GM04503 (cell line): Measurements from ENCODE around the gene INIP.

Experiments used
- DNase-seq: peaks from one replicate; pipeline ENCODE4 v3.0.0-alpha.2; 2012; ENCODE audit warnings: low read depth

Gene INIP

DNA sequence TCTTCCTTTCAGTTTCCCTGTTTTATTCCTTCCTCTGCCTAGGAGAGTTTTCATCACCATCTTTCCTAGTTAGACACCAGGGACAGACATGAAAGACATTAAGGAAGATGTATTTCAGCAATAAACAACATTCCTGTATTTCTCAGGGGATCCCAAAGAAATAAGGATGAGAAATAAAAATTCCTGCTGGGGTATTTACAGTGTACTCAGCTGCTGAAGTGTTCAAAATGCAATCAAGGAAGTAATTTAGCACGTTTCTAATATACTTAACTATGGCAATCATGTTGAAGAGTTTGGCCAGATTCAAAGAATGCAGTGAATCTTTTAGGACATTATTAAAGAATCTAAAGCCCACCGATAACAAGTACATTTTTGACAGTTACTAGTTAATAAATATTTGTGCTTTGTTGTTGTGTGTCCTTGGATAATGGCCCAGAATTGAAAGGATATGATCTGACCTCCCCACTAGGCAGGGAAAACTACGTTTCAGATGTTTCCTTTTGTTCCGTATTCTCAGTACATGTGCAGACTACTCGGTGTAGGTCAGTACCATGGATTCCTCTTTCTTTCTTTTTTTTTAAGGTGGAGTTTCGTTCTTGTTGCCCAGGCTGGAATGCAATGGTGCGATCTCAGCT, 46.8 kb downstream of the INIP start:
- DNase-seq, result no peak

DNA sequence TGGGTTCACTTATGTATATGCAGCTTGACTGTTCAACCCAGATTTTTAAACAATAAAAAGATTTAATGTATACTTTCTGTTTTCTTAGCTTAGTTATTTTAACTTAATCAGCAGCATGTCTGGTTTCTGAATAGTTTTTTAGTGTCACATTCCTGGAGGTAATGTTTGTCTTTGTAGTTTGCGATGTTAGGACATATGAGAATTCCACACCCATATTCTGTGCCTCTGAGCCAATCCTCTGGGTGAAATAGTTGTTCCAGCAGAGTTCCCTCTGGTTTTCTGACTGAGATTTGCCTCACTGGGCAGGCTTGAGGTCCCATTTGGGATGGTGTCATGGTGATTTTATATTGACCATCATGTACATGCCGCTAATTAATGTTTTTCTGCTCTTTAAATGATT, 48.6 kb downstream of the INIP start:
- DNase-seq, result no peak

DNA sequence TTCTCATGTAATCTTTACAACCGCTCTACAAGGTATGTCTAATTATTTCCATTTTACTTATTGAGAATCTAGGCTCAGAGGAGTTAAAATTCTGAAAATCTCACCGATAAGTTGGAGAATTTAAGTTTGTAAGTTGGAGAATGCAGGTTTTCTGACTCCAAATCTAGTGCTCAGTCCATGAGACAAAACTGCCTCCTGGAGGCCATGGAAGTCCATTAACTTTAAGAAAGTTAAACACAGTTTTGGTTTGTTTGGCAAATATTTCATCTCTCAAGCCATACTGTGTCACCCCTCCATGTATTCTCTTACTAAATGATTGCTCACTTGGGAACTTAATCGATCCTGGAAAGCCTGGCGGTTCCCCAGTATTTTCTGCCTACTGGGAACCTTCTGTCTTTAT, 52.6 kb downstream of the INIP start:
- DNase-seq, result no peak

DNA sequence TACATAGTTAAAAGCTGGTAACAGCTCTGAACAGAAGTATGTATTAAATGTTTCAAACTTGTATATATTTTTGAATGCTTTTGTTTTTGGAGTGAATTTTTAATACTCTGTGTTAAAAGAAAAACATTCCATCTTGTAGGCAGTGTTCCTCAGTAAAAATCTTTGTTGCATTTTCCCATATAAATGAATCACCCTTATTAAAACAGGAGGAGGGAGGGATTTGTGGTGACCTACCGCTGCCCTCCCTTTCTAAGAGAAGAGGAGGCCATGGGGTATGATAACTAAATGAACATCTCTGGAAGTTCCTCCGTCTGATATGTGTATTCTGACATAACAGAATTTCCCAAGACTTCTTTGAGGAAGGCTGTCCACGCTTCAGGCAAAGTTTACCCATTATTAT, 53.4 kb downstream of the INIP start:
- no peak for DNase-seq

DNA sequence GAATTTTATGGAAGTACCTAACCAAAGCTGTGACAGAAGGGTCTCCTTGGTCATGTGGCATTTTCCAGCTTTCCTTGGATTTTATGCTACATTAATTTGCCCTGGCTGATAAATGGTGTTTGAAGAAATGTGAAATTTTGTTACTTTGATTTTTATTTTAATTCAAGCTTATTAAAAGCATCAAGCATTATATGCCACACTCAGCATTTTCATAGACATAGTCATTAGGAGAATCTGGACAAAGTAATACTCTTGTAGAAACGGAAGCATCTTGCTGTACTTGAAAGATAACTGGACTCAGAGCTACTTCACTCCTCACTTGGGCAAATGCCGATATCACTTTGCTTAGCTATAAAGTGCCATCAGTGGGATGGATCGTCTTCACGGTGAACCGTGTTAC, 54.2 kb downstream of the INIP start:
- no peak for DNase-seq

DNA sequence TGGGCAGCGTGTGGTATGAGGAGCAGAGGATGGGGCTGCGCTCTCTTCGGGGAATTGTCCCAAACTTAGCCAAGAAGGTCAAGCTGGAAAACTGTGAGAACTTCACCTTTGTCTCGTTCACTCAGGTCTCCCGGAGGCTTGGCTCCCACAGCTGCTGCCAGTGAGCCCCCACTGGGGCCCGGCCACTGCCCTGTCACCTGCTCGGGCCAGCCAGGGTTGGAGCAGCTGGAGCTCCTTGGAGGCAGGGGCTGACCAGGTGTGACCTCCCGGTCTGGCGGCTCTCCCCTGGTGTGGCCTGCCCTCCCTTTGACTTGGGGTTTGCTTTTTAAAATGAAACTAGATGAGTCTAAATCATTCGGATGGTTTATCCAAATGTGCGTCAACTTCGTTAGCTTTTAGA, 58.0 kb downstream of the INIP start:
- DNase-seq, result no peak

DNA sequence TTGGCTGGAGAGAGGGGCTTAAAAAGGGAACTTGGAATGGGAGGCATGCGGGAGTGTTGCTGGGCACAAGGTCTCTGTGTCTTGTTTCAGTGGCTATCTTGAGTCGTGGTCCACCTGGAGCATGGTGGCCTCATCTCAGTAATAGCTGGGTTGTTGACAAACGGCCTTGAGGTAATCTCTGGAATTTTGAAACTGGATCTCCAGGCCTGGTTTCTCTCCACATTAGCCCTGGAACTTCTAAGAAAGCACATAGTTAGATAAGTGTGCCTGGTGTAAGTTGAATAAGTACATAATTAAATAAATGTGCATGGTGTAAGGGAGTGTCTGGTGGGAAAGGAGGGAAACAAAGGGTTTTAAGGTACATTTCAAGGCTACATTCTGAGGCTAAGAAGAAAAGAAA, 62.2 kb downstream of the INIP start:
- DNase-seq, result no peak

DNA sequence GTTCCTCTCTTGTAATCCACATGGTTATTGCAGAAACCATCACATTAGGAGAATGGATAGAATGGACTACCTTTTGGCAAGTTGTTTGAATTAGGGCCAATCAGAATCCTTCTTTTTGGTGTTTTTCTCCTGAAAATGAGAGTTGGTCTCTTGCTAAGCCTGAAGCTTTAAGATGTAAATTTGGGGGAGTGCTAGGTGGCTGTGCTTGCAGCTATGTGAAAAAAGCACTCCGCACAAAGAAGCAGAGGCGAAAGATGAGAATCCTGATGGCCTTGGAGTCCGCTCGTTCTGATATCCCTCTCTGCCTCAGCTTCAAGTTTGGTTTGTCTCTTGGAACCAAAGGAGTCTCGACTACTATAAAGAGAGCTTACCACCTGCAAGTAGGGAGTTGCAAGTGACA, 63.6 kb downstream of the INIP start:
- DNase-seq, result no peak

DNA sequence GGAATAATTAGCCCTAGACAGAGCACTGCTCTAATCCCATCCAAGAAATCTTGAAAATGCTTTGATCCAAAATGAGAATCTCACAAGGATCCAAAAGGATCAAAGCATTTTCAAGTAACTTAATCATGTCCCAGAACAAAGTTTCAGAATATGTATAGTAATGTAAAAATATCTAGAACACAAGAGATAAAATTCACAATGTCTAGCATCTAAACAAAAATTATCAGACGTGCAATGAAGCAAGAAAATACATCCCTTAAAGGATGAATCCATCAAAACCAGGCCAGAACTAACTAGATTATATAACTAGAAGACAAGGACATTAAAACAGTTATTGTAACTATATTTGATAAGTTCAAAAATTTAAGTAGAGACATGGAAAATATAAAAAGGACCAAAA, 69.3 kb downstream of the INIP start:
- no peak for DNase-seq

DNA sequence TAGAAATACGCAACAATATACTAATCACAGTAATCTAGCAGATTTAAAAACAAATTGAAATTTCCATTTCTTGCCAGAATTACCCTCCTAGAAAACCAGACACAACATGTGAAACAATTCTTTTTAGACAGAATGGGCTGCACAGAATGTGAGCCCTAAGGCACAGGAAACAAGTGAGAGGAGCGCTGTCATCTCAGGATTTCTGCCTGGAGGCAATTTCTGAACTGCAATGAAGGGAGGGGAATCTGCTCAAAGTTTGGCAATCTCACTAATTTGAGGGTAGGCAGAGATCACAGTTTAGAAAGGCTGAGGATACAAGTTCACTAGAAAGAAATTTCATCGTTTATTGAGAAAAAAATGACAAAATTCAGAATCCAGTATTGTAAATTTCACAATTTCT, 70.3 kb downstream of the INIP start:
- DNase-seq, result no peak

DNA sequence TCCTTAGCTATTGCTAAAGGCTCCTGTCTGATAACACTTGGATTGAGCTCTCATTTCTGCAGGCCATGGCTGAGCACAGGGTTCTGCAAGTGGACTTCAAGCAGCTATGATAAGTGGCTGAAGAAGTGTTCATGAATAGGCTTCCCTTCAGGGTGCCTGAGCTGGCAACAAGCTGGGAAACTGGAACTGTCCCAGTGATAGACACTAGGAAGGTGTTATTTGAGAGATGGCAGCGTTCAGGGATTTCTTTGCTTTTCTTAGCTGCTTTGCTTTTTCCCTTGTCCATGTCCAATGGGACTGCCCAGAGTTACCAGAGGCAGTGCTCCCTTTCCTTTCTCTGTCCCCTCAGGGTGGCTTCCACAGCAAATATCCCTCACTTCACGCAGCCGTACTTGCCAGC, 75.8 kb downstream of the INIP start:
- DNase-seq, result no peak

DNA sequence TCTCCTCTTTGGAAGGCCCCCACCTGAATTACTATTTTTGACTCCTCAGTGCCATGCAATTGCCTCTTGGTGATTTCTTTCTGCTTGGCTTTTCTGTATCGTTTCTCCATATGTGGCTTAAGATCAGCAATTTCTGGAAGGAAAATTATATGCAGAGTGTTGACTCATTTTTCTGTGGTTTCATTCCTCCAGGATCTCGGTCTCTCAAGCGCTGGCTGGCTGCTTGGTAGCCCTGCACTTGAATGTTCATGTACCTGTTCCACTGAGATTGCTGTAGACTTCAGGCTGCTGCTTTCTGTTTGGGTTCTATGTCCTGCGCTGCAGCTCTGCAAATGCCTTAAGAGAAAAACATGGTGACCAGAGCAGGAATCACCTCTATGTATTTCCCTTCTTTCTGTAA, 77.6 kb downstream of the INIP start:
- no peak for DNase-seq
